DLD1 (cell line): ENCODE measurements around the gene G3BP1.
"Not testable (repeated sequence)": the region's sequence is repeated elsewhere in the genome, so short reads cannot be mapped to it uniquely, and the experiment has no call there.

Source experiments
- in situ Hi-C: cut with HindIII; loops from 2 replicates; pipeline ENCODE4 v1.10.0; 2017; ENCODE audit warnings: low sequenced_read_pairs

G3BP1 gene

GRCh38 chr5:151793358-151793757, 21.6 kb downstream of the G3BP1 start:
- in situ Hi-C loops = no loop called here

DNA sequence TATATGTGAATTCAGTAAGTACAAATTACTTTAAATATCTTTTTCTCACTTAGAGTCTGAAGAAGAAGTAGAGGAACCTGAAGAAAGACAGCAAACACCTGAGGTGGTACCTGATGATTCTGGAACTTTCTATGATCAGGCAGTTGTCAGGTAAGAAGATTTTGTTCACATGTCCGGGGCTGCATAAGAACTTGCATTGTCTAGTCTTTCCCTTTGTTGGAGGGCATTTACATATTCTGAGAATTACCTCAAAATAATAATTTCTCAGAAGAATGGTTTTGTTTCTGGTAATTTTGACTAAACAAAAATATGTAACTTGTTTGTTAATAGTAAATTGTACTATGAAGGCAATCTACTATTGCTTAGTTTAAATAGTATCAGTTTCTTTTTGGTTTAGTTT, 23.7 kb downstream of the G3BP1 start:
- in situ Hi-C loops = no loop called here

- in situ Hi-C loops = no loop called here
These were observed 26.9 kb downstream of the G3BP1 start for GRCh38 chr5:151798674-151799073.

DNA sequence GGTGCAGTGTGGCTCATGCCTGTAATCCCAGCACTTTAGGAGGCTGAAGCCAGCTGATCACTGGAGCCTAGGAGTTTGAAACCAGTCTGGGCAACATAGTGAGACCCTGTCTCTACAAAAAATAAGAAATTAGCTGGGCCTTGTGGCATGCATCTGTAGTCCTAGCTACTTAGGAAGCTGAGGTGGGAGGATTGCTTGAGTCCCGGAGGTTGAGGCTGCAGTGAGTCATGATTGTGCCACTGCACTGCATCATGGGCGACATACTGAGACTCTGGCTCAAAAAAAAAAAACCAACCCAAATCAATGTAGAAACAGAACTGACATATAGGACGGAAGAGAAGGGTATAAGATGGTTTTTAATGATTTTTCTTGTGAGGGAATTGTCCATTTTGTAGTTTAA, 27.7 kb downstream of the G3BP1 start:
- in situ Hi-C loops = no loop called here

- in situ Hi-C loops = no loop called here
These were observed 28.8 kb downstream of the G3BP1 start for GRCh38 chr5:151800532-151800931.

GRCh38 chr5:151805414-151806223, 33.9 kb downstream of the G3BP1 start:
- in situ Hi-C loops = no loop called here

- in situ Hi-C loops = no loop called here
These were observed 36.9 kb downstream of the G3BP1 start for GRCh38 chr5:151808451-151809169.

- in situ Hi-C loops = no loop called here
These were observed 38.7 kb downstream of the G3BP1 start for GRCh38 chr5:151810449-151810848.

DNA sequence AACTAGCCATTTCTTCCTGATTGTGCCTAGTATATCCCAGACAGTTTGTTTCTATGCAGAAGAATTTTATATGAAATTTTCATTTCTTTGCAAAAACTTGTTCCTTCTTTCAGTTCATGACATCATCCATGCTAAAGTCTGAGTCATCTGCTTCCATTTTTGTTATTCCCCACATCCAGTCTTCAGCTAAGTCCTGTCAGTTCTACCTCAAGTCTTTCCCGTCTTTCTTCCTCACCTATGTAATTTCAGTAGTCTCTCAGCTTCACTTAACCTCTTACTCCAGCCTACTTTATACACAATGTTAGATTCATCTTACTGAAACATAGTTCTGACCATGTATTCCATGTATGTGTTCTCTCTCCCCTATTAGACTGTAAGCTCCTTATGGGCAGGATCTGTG, 39.1 kb downstream of the G3BP1 start:
- in situ Hi-C loops = no loop called here

- in situ Hi-C loops = no loop called here
These were observed 40.0 kb downstream of the G3BP1 start for GRCh38 chr5:151811593-151812321.

DNA sequence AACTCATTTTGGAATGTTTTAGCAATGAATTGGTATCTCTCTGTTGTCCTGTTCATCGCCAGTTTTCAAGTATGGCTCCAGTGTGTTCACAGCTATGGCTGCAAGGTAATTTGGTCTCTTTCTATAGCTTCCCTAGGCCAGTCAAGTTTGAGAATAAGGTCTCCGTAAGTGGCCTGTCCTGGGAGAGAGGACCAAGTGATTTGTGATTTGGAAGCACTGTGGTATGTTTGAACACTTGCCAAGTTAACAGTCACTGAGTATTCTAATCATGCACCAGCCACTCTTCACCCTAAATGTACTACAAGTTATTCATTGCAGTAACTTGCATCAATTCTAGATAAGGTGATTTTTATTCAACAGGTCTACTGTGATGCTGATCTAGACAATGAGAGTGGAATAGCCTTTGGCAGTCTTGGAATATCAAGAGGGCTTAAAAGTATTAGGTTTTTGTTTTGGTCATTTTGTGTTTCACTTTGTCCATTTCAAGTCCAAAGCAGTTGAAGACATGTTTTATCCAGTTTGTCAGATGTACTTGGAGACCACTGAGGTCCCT, 41.1 kb downstream of the G3BP1 start:
- in situ Hi-C loops = no loop called here

DNA sequence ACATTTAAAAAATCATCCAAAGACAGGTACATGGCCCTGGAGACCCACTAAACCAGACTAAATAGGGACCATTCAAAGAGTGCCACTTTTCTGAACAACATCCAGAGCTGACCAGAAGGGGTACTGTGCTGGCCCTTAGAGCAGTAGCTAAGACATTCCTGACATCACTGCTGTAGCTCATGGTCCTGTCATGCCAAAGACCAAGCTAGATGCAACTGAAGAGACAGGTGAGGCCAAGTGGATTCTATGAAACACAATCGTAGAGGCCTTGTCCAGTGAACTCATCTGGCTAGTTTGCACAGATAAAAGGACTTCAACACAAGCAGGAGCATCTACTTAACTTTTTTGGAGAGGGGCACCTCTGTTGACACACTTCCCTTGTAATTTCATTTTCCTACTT, 43.3 kb downstream of the G3BP1 start:
- in situ Hi-C loops = no loop called here

DNA sequence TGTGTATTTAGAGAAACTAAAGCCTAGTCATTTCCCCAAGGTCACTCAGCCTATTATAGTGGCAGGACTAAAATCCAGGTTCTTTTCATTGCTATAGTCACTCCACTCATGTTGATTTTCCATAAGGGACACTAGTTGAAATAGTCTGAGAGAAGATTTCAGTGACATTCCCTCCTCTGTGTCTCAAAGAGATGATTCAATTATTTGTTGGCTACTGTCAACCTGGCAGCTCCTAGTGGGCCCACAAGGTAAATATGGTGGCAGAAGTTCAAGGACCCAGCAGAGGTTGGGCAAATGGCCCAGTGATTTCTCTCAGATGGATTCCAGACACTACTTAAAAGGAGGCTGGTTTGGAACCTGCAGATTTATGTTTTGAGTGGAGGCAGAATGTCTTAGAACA, 48.1 kb downstream of the G3BP1 start:
- in situ Hi-C loops = loop anchor here (10.0 kb wide), 1 partner anchor 315 kb away; no protein-coding TSS in a partner anchor

DNA sequence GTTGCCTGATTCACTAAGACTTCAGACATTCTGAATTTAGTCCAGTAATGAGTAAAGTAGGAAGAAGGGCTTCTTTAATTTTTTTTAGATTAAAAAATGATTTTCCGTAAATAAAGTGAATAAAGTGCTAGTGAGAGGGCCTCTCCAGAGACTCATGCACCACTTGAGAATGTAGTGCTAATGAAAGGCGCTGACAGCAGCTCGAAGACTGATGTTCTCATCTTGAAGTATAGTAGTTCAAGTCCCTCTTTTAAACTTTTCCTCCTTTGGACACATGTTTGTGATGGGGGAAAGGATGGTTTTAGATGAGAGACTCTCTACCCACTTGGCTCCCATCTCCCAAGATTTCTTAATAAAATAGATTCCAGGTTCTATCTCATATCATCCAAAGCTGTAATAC, 48.5 kb downstream of the G3BP1 start:
- in situ Hi-C loops = loop anchor here (10.0 kb wide), 1 partner anchor 315 kb away; no protein-coding TSS in a partner anchor

GRCh38 chr5:151820903-151821302, 49.1 kb downstream of the G3BP1 start:
- in situ Hi-C loops = loop anchor here (10.0 kb wide), 1 partner anchor 314 kb away; no protein-coding TSS in a partner anchor

GRCh38 chr5:151822141-151822540, 50.4 kb downstream of the G3BP1 start:
- in situ Hi-C loops = loop anchor here (10.0 kb wide), 1 partner anchor 313 kb away; no protein-coding TSS in a partner anchor

GRCh38 chr5:151825445-151825844, 53.7 kb downstream of the G3BP1 start:
- in situ Hi-C loops = loop anchor here (10.0 kb wide), 1 partner anchor 309 kb away; no protein-coding TSS in a partner anchor

GRCh38 chr5:151829370-151829769, 57.6 kb downstream of the G3BP1 start:
- in situ Hi-C loops = loop anchor here (10.0 kb wide), 1 partner anchor 305 kb away; no protein-coding TSS in a partner anchor

DNA sequence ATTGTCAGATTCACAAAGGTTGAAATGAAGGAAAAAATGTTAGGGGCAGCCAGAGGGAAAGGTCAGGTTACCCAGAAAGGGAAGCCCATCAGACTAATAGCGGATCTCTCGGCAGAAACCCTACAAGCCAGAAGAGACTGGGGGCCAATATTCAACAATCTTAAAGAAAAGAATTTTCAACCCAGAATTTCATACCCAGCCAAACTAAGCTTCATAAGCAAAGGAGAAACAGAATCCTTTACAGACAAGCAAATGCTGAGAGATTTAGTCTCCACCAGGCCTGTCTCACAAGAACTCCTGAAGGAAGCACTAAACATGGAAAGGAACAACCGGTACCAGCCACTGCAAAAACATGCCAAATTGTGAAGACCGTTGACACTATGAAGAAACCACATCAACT, 61.1 kb downstream of the G3BP1 start:
- in situ Hi-C loops = not testable (repeated sequence)

DNA sequence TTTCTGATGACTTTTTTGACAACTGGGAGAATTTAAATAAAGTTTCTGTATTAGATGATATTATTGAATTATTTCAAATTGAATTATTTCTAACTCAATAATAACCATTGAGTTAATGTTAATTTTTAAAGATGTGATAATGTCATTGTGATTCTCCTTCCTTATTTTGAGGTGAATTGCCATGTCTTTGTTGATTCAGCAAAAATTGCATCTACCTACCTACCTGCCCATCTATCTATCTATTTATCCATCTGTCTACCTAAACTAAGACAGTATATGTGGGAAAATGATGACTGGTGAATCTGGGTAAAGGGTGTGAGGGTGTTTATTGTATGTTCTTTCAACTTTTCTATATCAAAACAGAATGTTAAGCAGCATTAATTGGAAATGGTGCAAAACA, 75.0 kb downstream of the G3BP1 start:
- in situ Hi-C loops = no loop called here

GRCh38 chr5:151847871-151848270, 76.1 kb downstream of the G3BP1 start:
- in situ Hi-C loops = no loop called here
